CD4-positive, alpha-beta T cell treated with Interleukin-4 for 1 hour (primary cell): ENCODE results near the gene WSB1.

Source experiments
- DNase-seq, 2 donors: peaks; one replicate each; pipeline ENCODE4 v3.0.0-alpha.2; 2020 to 2022

WSB1 gene

GRCh38 chr17:27281438-27281837, 12.5 kb upstream of the WSB1 start:
- DNase-seq, result no peak

DNA sequence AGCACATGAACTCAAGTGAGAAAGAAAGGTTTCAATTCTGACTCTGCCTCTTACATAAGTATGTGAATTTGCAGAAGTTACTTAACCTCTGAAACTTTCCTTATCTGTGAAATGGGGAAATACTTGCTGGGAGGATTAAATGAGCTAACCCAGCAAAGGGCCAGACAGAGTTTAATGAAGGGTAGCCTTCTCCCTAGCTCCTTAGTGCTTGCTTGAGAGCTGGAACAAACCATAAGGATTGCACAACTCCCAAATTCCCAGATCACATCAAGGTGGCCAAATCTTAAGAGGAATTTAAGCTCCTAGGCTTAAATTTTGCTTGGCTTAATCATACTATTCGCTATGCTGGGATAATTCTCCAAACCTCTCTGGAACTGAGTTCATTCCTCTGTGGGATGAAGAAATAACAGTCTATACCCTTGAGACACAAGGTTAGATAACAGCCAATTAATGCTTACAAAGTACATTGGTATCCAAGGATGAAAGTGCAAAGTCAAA, 11.8 kb upstream of the WSB1 start:
- DNase-seq, result peak in 1 of 2 donors; percentile 14

DNA sequence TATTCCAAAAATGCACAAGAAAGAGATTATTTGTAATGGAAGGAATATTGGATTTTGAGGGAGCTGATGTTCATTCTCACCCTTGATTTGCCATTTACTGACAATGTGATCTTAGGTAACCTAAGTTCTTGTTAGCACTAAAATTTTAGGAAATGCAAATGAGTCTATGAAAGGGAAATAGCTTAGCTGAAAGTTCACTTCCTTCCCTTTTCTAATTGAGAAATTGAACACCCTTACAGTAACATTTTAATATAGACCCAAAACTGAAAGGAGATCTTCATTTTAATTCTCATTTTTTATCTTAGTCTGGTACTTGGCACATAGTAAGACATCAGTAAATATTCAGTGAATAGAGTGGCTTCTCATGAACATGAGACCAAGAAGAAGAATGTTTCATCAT, 10.9 kb upstream of the WSB1 start:
- no peak for DNase-seq

DNA sequence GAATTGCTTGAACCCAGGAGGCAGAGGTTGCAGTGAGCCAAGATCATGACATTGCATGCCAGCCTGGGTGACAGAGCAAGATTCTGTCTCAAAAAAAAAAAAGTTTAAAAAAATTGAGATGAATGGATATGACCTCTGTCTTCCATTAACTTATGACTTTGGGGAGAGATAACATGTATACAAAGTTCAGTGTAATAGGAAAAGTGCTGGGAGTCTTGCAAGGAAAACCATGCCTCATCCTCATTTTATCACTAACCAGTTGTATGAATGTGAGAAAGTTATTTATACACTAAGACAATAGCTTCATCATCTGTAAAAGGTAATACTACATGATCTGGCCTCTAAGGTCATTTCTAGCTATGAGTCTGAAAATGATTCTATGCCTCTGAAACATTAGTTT, 10.2 kb upstream of the WSB1 start:
- no peak for DNase-seq

GRCh38 chr17:27284811-27285415, 9.0 kb upstream of the WSB1 start:
- DNase-seq, result no peak

DNA sequence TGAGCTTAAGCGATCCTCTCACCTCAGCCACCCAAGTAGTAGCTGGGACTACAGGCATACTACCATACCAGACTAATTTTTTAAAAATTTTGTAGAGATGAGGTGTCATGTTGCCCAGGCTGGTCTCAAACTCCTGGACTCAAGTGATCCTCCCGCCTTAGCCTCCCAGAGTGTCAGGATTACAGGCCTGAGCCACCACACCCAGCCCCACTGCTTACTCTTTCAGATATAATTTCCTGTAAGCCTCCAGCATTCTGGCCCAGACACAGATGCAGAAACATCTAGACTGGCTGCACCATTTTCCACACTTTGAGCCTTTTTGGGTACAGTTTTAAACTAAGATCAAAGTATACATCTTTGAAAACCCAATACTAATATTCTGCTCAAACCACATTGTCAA, 8.4 kb upstream of the WSB1 start:
- DNase-seq, result no peak

DNA sequence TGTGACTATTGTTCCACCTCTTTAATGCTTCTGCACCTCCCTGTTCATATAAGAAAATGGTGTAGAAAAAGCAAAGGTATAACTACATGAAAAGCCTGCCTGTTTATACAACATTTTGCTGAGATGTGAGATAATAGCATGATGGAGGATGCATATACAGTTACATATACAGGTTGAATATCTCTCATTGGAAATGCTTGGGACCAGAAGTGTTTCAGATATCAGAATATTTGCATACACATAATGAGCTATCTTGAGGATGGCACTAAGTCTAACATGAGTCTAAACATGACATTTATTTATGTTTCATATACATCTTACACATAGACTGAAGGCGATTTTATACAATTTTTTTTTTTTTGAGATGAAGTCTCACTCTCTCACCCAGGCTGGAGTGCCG, 5.7 kb upstream of the WSB1 start:
- no peak for DNase-seq

DNA sequence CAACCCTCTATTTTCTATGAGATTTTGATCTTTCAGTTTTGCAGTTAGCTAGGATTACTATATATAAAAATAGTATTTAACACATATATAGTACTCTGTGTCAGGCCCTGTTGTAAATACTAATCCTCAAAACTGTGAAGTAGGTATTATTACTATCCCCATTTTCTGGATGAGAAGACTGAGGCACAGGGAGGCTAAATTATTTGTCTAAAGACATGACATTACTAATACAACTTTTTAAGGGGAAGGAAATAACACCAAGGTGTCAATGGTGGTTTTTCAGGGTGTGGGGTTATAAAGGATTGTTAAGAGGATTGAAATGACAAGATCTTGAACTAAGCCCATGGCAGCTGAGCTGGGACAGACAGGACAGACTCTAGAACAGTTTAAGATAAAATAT, 4.1 kb upstream of the WSB1 start:
- no peak for DNase-seq

GRCh38 chr17:27290916-27291598, 2.9 kb upstream of the WSB1 start:
- DNase-seq, result no peak

GRCh38 chr17:27293359-27293897, 486 bp upstream of the WSB1 start:
- peak in 1 of 2 donors; percentile 15 for DNase-seq

GRCh38 chr17:27294689-27295630, 1.0 kb downstream of the WSB1 start:
- DNase-seq, result peak; percentile 50 to 73

- DNase-seq, result no peak
Measured at GRCh38 chr17:27295945-27296344, 2.0 kb downstream of the WSB1 start.

DNA sequence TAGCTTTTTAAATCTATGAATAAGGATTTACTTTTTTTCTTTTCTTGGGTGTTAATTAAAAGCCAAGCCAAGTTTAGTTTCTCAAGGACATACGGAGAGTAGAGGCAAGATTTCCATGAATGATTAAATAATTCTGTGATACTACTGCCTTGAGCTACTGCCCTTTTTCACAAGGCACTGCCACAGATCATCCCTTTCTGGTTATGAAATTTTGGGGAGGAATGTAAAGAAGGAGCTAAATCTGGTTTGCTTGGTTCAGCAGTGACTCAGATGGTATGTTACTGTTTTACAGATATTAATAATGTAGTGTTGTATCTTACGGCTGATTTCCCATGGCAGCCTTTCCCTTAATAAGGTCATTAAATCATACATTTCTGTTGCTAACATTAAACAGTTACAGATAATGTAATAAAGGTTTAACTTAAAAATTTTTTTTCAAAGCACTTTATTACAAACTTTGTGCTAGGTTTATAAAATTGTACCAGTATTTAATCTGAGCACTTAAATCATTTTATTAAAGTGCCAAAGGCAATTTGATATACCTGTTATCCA, 2.6 kb downstream of the WSB1 start:
- no peak for DNase-seq

DNA sequence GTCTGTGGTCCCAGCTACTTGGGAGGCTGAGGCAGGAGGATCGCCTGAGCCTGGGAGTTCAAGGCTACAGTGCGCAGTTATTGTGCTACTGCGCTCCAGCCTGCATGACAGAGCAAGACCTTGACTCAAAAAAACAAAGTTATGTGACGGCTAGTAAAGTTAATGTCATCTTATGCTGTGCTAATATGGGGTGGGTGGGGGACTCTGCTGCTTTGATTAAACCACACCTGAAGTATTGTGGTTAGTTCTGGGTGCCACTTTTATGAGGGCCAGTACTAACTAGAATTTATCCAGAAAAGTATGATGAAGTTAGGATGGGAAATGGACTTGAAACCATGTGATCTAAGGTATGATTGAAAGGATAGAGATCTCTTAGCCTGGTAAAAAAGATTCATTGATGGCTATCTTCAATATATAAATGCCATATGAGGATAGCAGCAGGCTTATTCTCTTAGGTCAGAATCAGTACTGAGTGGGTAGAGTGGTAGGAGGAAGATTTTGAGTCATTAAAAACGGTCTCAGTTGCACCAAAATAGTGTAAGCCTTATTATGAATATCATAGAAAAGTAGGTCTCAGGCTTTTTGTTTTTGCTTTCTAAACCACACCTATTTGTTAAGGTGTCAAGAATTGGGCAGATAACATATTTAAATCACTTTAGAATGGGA, 5.6 kb downstream of the WSB1 start:
- DNase-seq, result no peak

DNA sequence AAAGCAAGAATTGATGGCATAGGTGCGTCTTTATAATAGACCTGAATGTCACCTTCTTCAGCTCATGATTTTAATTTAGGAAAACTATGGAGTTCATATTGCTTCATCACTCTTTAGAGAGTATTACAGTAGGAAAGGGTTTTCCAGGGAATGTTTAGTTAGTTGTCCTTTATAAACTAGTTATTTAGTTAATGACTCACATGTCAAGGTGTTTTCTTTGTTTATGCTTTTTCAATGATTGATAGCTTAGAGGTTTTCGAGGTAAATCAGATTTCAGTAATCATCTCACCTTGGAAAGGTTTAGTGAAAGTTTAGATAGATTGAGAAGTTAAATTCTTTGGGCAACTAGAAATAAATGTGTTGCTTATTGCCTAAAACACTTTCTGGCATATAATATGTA, 9.8 kb downstream of the WSB1 start:
- DNase-seq, result no peak

- no peak for DNase-seq
Measured at GRCh38 chr17:27306276-27306835, 12.4 kb downstream of the WSB1 start.

GRCh38 chr17:27310565-27311110, 16.7 kb downstream of the WSB1 start:
- DNase-seq, result no peak

DNA sequence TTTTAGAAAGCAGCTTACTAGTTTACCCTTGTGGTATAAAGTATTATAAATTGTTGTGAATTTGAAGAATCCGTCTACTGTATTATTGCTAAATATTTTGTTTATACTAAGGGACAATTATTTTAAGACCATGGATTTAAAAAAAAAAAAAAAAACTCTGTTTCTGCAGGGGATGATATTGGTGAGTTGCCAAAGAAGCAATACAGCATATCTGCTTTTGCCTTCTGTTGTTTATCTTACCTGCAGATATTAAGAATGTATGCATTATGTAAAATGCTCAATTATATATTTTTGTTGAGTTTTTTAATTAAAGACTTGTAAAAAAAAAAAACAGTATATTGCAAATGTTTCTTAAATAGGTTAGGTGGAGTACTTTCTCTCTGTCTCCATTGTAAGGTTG, 19.4 kb downstream of the WSB1 start:
- no peak for DNase-seq

- no peak for DNase-seq
Measured at GRCh38 chr17:27315322-27315721, 21.4 kb downstream of the WSB1 start.

DNA sequence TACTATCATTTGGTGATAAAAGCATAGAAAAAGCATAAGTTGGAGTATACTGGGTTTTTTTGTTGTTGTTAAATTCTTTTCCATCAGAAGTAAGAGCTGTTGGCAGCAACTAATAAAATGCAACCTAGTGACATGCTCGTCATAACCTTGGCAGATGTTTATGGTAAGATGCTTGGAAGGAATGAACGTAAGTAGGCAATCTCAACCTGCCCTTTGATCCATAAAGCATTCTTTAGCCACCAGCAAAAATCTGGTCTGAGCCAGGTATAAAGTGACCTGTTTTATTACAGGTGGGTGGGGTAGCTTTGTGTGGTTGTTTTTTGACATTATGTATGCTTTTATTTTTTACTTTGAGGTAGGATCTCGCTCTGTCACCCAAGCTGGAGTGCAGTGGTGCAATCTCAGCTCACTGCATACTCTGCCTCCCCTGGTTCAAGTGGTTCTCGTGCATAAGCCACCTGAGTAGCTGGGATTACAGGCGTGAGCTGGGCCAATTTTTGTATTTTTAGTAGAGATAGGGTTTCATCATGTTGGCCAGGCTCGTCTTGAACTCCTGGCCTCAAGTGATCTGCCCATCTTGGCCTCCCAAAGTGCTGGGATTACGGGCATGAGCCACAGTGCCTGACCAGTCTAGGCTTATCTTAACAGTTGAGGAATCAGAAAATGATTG, 22.0 kb downstream of the WSB1 start:
- no peak for DNase-seq

GRCh38 chr17:27318228-27318627, 24.3 kb downstream of the WSB1 start:
- no peak for DNase-seq
